ENCODE measurements around the gene DSTN.
A peak's percentile ranks its signal among the peaks of the same experiment; 100 is the strongest.

The DSTN gene

DNA sequence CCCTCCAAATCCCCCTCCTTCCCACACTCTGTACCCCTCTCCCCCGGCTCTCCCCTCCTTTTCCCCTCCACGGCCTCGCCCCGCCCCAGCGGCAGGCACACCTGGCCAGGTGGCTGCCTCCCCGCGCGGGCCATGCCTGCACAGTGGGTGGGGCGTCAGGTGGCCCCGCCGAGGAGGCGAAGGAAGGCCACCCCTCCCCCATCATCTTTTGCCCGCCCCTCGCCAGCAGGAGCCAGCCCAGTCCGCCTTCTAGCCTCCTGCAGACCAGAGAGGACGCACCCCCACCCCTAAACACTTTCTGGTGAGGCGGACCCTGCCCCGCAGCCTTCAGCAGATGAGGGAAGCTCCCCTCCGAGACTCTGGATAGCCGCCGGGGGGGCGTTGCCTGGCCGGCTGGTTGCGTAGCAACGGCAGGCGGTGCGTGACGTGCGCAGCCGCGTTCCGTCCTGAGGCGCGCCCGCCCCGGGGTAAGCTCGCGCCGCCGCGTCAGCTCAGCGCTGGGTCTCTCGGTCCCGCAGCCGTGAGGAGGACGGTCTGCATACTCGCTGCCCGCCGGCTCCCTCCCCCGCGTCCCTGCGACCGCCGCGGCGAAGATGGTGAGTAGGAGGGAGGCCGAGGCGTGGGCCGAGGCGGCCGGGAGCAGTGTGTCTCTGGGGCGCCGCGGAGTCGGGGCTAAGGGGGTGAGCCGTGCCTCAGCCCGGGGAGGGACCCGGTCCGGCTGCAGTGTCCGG, at the start of gene DSTN:
Gene DSTN (plus strand): TSS at position 460 of the 731 bp plus-strand sequence. CDS start 134 bp downstream, at position 594.
- DNase-seq (ENCODE audit: low spot score) = peak; percentile 97

GRCh38 chr20:17520583-17520982, 49.3 kb upstream of the DSTN start:
- DNase-seq (ENCODE audit: low spot score) = peak; percentile 72

DNA sequence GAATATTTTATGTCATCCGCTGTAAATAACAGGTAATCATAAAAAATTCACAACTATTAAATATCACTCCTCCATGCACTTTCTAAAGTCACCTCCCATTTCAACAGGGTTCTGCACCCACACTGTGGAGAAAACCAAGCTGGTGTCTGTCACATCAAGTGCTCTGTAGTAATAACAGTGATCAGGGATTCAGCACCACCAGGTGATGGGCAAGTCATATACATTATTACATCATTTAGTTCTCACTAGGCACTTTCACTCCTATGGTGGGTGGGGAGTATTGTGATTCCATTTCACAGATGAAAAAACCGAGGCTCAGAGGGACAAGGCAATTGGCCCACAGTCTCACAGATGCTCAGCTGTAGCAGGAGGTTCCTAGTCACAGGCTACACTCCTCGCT, 47.3 kb upstream of the DSTN start:
- no peak for DNase-seq (ENCODE audit: low spot score)

DNA sequence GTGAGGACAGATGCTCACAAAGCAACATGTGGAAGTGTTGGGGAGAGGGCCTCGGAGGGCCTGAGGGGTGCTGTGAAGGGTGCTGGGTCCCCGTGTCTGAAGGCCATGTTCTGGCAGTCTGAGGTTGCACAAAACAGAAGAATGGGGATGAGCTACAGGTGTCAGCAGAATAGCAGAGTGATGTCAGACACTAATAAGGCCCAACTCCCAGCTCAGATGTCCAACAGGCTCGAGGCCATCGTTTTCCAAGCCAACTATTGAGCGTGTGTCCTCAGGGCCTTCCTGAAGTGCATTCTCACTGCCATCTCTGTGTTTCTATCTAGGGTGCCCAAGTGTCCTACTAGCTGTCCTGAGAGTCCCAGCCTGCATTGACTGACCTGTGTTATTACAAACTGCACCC, 46.5 kb upstream of the DSTN start:
- no peak for DNase-seq (ENCODE audit: low spot score)

DNA sequence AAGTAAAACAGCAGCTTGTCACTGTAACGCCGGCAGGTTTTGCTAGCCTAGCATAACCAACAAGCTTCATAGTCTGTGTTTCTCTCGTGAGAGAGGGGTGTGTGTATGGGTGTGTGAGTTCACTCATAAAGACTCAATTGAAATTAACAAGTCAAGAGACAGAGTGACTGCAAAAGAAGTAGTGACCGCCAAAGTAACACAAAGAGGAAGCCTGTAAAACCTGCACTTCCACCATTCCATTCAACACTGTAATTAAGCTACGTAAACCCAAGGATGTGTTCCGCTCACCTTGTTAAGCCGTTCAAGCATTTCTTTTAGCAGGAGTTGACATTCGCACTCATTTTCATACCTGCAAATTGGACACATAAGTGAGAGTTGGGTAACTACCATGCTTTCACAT, 45.3 kb upstream of the DSTN start:
- DNase-seq (ENCODE audit: low spot score) = no peak

DNA sequence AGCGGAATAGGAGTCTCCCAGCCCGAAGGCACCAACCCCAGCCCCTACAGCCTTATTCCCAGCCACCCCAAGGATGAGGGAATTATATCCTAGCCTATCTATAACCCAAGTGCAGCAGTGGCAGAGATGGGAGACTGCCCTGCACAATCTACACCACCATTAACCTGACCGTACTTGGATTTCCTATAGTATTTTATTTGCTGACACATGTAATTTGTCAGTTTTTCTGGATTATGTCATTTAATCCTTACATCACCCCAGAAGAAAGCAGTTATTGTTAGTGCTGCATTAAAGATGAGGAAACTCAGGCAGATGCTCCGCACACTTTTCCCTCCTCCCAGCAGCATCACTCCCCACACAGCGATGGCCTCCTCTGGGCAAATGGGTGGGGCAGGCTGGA, 44.7 kb upstream of the DSTN start:
- no peak for DNase-seq (ENCODE audit: low spot score)

DNA sequence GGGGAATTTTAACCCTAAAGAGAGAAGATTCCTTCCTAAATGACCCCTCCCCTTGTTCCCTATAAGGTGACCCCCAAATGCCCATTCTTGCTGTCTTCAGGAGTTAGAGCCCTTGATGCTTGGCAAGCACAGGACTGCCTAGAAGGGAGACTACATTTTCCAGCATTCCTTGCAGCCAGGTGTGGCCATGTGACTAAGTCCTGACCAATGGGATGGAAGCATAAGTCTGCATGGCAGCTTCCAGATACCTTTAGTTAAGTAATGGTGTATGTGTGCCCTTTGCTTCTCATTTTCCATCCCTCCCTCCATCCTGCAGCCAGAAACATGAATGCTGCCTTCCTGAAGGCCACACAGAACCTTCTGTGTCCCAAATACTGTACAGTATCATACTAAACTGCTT, 44.2 kb upstream of the DSTN start:
- no peak for DNase-seq (ENCODE audit: low spot score)

DNA sequence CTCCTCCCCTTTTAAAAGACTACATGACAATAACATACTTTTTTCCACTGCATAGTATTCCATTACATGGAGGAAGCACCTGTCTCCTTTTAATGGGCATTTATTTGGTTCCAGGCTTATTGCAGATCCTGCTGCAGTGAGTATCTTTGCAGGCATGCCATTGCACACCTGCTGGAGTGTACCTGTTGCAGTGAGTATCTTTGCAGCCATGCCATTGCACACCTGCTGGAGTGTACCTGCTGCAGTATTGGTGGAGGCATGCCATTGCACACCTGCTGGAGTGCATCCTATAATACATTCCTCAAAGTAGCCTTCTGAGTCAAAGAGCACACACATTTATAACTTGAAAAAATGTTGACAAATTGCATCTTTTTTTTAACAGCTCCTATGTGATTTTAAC, 40.3 kb upstream of the DSTN start:
- DNase-seq (ENCODE audit: low spot score) = no peak

DNA sequence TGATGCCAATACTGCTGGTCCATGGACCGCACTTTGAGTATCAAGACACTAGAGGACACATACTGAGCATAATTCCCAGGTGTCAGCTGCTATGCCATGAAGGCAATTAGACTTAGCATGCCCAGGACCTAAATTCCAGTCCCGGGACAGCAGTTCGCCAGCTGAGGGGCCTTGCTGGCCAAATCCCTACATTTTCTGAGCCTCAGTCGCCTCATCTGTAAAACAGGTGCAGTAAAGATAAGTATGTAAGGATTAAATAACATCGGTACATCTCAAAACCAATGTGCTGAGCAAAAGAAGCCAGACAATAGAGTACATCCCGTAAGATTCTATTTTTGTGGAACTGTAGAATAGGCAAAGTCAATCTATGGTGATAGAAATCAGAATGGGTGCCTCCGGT, 39.7 kb upstream of the DSTN start:
- no peak for DNase-seq (ENCODE audit: low spot score)

GRCh38 chr20:17530716-17531664, 38.9 kb upstream of the DSTN start, which contains the start of gene BFSP1:
BFSP1 (minus strand) TSS chr20:17531379; CDS start chr20:17531329, 50 bp downstream.
- DNase-seq (ENCODE audit: low spot score) = no peak

DNA sequence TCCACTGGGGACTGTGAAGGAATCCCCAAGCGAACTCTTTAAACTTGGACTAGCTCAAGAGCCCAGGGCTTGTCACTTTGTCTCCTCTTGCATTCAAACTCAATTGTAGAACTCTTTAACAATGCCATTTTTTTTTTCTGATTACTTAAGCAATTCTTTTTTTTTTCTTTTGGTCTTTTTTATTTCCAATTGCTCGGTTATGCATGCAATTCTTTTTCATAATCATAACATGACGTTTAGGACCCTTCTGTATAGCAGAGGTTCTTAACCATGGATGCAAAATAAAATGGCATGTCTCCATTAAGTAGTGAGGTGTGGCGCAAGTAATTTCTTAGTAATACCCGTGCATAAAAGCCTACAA, 38.2 kb upstream of the DSTN start:
- DNase-seq (ENCODE audit: low spot score) = no peak

GRCh38 chr20:17533396-17533795, 36.5 kb upstream of the DSTN start:
- DNase-seq (ENCODE audit: low spot score) = peak; percentile 80

DNA sequence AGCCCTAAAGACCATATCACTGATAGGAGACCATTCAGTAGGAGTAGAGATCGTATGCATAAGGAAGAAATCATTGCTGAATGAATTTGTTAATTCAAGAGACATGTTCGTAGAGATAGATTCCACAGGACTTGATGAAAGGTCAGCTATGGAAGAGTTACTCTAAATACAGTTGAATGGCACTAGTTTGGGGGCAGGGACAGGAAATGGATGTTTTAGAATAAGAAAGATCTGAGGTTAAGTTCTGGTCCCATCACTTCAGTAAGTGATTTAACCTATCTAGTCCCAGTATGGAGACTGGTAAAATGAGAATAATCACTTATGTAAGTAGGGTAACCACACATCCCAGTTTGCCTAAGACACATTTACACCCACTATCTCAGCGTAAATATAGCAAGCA, 35.8 kb upstream of the DSTN start:
- DNase-seq (ENCODE audit: low spot score) = no peak

- peak; percentile 96 for DNase-seq (ENCODE audit: low spot score)
These were observed 32.9 kb upstream of the DSTN start for GRCh38 chr20:17536944-17537444.

DNA sequence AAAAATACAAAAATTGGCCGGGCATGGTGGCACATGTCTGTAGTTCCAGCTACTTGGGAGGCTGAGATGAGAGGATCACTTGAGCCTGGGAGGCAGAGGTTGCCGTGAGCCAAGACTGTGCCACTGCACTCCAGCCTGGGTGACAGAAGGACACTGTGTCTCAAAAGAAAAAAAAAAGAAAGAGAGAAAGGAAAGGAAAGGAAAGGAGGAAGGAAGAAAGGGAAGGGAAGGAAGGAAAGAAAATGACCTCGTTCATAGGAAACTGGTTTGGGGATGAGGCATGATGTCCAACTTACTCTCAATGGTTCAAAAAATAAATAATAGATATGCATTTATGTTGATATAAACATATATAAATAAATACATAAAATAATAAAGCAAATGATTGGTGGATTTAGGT, 31.9 kb upstream of the DSTN start:
- DNase-seq (ENCODE audit: low spot score) = no peak

GRCh38 chr20:17538517-17539170, 31.2 kb upstream of the DSTN start:
- DNase-seq (ENCODE audit: low spot score) = no peak

DNA sequence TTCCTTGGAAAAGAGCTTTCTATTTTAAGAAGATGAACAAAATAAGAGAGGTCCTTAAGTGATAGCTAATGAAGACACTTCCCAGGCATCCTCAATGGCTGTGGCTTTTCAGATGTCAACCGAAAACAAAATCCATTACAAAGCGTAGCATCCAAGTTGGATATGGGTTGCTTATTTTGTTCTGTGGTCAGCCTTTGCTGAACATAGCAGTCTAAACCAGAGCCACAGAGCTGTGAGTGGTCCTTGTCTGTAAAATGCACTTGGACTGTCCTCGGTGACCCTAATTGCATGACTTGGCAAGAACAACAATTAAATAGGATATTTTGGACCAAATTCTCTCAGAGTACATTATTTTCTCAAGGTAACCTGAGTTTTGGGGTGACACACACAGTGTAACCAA, 28.3 kb upstream of the DSTN start:
- DNase-seq (ENCODE audit: low spot score) = no peak

- DNase-seq (ENCODE audit: low spot score) = no peak
These were observed 27.9 kb upstream of the DSTN start for GRCh38 chr20:17541996-17542395.

- DNase-seq (ENCODE audit: low spot score) = no peak
These were observed 27.4 kb upstream of the DSTN start for GRCh38 chr20:17542481-17542880.

DNA sequence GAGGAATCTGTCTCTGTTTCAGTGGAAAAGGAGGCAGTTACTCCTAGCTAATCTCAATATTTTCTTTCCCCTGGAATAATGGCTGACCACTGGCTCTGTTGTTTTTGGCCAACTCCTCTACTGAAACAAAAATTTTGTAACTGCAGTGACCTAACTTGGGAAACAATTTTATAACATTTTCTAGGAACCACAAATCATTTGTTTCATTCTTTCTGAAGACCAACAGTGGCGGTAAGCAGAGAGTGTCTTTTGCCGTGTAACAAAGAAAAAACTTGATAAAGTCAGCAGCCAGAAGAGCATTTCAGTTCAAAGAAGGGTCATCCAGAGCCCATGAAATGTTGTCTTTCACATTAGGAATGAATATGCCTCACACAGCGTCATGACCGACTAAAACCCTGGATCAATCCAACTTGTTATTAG, 26.9 kb upstream of the DSTN start:
- peak; percentile 85 for DNase-seq (ENCODE audit: low spot score)

- DNase-seq (ENCODE audit: low spot score) = no peak
These were observed 26.2 kb upstream of the DSTN start for GRCh38 chr20:17543531-17544131.

GRCh38 chr20:17545127-17545526, 24.7 kb upstream of the DSTN start:
- DNase-seq (ENCODE audit: low spot score) = no peak
